SK-N-MC (cell line): Measurements from ENCODE around the gene SLC6A15.
A peak's percentile ranks its signal among the peaks of the same experiment; 100 is the strongest.

Source experiments
- DNase-seq: peaks from one replicate; pipeline ENCODE4 v3.0.0-alpha.2; 2011; ENCODE audit warnings: low read depth, low spot score
- H3K27ac ChIP-seq: fragments of 200-600 bp; sonication (generic); 2 replicates; pipeline ENCODE4 v1.5.1; 2016; ENCODE audit warnings: mixed run types
- H3K36me3 ChIP-seq: fragments of 200-600 bp; sonication (generic); 2 replicates; pipeline ENCODE4 v1.6.1; 2017; ENCODE audit warnings: antibody characterized with exemption, low read length, mixed read lengths; ENCODE audit not compliant: insufficient read depth
- H3K4me3 ChIP-seq: fragments of 200-600 bp; sonication (generic); 2 replicates; pipeline ENCODE4 v1.5.1; 2016
- H3K9ac ChIP-seq: fragments of 200-600 bp; sonication (generic); 2 replicates; pipeline ENCODE4 v1.8.0; 2017; ENCODE audit warnings: mixed run types, mixed read lengths; ENCODE audit not compliant: insufficient read length
- H3K9me3 ChIP-seq: fragments of 200-600 bp; sonication (generic); 2 replicates; pipeline ENCODE4 v1.6.1; 2017; ENCODE audit warnings: low read depth, mild to moderate bottlenecking, antibody characterized with exemption, low read length, moderate library complexity, mixed read lengths
- EZH2 ChIP-seq: fragments of 200-600 bp; sonication (generic); IDR thresholded peaks from one replicate; pipeline ENCODE4 v1.6.1; 2017; ENCODE audit warnings: antibody characterized with exemption
- FOXP2 ChIP-seq: optimal IDR thresholded peaks from 2 replicates; pipeline ENCODE3; 2011; ENCODE audit warnings: mild to moderate bottlenecking, moderate library complexity; ENCODE audit not compliant: insufficient read depth; ENCODE audit errors: extremely low read length, control extremely low read depth
- POLR2AphosphoS5 ChIP-seq: IDR thresholded peaks from 2 replicates; pipeline ENCODE4 v1.6.1; 2012; ENCODE audit warnings: mild to moderate bottlenecking, low read depth, low read length, borderline replicate concordance

Gene SLC6A15

DNA sequence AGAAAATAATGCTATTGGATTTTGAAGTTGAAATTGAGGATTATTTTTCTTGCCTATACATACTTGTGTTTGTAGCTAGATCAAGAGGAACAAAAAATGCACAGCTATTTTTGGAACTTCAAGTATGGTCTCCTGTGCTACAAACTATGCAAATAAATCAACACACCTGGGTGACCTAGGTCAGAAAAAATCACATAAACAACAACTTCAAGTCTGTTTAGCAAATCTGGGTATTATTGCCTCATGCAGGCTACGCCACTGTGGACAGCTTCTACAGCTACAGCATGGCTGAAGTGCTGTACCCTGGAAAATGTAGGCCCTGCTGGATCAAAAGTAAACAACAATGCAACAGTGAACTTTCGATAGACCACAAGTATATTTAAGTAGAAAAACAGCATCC lies 87.5 kb downstream of the SLC6A15 start:
- Histone ChIP-seq H3K9ac (no peak overlapping the region), H3K36me3 (no peaks in the 10 kb centered on the region), H3K27ac (no peak overlapping the region), H3K4me3 (no peak overlapping the region), H3K9me3 (no peaks in the 10 kb centered on the region)
- TF ChIP-seq EZH2, result no peak
- TF ChIP-seq FOXP2, result no peak
- TF ChIP-seq POLR2AphosphoS5, result no peak
- no peak for DNase-seq

DNA sequence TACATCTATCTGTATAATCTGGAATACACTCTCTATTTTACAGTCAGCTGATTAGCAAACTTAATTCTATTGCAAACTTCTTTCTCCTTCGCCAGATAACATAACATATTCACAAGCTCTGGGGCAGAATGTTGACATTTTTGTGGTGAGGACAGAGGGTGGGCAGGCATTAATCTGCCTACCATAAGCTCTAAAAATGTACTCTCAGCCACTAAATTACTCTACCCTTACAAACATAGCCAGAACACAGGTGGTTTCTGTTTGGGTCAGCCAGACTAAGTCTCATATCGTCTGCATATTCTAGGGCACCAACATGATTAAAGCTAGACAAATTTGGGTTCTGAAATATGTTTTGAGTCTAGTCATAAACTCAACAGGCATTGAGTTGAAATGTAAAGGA lies 90.1 kb downstream of the SLC6A15 start:
- TF ChIP-seq POLR2AphosphoS5 (no peak), FOXP2 (no peak), EZH2 (no peak)
- H3K27ac ChIP-seq, result no peak overlapping the region
- no peak overlapping the region for H3K9ac ChIP-seq
- H3K4me3 ChIP-seq, result no peak overlapping the region
- DNase-seq, result no peak
- no peaks in the 10 kb centered on the region for H3K36me3 ChIP-seq
- H3K9me3 ChIP-seq, result no peaks in the 10 kb centered on the region

DNA sequence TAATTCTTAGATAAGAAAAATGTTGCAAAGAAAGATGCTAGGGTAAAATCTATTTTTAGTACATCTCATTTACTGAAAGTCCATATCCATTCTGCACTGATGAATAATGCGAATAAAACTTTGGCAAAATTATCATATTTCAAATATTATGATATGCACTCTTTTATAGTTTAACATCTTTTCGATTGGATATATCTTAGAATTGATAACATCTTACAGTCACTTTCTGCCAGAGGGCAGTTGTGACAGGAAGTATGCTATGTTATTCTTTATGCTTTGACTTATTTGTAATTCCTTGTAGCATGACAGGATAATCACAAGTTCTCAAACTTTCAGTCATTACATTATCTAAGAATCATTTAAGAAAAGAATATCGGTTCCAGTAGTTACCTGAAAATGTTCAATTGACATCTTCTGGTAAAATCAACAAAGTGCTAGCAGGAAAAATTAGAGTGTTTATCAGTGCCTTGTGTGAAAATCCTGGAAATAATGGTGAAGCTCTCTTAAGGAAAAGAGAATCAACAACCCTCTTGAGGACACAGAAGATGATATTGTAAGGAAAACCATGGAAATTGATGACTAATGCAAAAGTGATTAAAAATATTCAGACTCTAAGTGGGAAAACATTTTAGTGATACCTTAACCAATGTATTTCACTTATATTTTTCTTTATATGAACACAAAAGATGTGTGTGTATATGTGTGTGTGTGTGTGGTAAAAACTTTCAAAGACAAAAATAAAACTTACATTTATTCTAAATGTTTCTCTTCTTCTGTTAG lies 95.5 kb downstream of the SLC6A15 start:
- Histone ChIP-seq H3K27ac (no peak overlapping the region), H3K4me3 (no peak overlapping the region), H3K36me3 (no peaks in the 10 kb centered on the region), H3K9ac (no peak overlapping the region), H3K9me3 (no peaks in the 10 kb centered on the region)
- DNase-seq, result no peak
- TF ChIP-seq POLR2AphosphoS5, result no peak
- no peak for TF ChIP-seq FOXP2
- TF ChIP-seq EZH2, result no peak

DNA sequence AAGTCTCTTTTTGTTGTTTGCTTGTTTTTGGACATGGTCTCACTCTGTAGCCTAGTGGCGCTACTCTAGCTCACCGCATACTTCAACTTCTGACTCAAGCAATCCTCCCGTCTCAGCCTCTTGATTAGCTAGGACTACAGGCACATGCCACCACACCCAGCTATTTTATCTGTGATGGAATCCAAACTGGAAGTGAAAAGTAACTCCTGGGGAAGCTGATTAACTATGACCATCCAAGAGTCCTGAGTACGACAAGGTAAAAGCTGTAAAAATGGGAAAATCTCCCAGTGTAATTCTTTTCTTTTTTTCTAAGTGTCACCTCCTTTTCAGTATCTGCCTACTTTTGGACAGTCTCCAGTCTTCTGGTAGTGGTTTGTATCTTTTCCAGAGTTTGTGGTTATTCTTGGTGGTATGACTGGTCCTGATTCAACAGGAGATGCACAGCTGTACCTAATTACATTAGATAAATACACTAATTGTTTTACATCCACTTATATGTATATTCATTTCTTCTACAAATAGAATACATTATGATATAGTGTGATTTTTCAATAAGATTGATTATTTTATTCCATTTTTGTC lies 97.8 kb downstream of the SLC6A15 start:
- Histone ChIP-seq H3K4me3 (no peak overlapping the region), H3K9ac (no peak overlapping the region), H3K9me3 (no peaks in the 10 kb centered on the region), H3K36me3 (no peaks in the 10 kb centered on the region), H3K27ac (no peak overlapping the region)
- TF ChIP-seq FOXP2, result no peak
- TF ChIP-seq POLR2AphosphoS5, result no peak
- DNase-seq, result no peak

DNA sequence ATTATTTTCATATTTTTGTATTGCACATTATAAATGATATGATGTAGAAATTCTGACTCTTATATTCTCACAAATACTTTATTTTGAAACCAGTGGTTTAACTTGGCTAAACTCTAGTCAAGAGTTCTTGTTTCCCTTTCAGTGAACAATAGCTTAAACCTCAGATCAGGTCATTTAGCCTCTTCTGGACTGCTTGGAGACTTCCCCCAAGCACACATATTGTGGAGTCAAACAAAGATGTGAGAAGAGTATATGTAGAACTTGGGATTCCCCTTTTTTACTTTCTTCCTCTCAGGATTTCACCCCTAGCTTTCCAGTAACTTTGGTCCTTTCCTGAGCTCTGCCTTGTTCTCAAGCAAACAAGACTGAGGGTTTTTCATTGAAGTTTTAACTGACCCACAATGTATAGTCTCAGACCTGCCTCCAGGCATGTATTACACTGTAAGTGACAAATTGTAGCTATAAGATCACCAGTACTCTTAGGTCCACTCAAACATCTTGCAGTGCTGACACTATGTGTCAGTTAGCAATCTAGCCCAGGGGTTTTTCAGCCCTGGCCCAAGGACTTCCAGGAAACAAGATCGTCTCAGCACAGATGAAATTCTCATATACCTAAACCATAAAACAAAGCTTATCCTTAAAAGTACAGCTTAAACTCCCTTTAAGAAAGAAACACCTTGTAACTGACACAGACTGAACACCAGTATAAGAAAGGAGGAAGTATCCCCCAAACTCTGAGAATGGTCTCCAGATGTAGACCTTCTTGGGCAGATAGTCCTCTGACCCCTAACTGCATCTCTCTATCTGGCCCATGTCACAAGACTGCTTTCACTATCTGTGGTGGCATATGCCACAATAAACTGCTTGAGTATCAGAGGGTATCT lies 98.6 kb downstream of the SLC6A15 start:
- Histone ChIP-seq H3K36me3 (no peaks in the 10 kb centered on the region), H3K27ac (no peak overlapping the region), H3K9me3 (no peaks in the 10 kb centered on the region), H3K4me3 (no peak overlapping the region), H3K9ac (no peak overlapping the region)
- TF ChIP-seq POLR2AphosphoS5 (no peak), FOXP2 (no peak), EZH2 (no peak)
- no peak for DNase-seq

DNA sequence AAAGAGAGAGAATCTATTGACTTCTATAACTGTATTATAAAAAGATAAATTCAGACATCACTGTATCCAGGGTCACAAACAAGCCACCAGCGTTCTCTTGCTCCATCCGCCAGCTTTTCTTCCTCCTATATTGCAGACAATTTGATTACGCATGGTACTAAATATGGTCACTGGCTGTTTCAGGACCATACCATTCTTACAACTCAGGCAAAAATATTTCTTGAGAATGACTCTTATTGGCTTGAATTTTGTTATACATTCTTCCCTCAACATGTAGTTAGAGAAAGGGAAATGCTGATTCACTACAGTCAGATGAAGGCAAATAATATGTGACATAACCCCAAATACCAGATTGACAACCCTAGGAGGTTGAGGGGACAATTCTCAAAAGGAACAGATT lies 101.3 kb downstream of the SLC6A15 start:
- Histone ChIP-seq H3K9ac (no peak overlapping the region), H3K4me3 (no peak overlapping the region), H3K9me3 (no peaks in the 10 kb centered on the region), H3K27ac (0 out of 2 replicates have a peak overlapping the region, but pooled peaks have one; percentile 16), H3K36me3 (no peaks in the 10 kb centered on the region)
- no peak for DNase-seq
- TF ChIP-seq POLR2AphosphoS5, result no peak
- TF ChIP-seq EZH2, result no peak
- no peak for TF ChIP-seq FOXP2

DNA sequence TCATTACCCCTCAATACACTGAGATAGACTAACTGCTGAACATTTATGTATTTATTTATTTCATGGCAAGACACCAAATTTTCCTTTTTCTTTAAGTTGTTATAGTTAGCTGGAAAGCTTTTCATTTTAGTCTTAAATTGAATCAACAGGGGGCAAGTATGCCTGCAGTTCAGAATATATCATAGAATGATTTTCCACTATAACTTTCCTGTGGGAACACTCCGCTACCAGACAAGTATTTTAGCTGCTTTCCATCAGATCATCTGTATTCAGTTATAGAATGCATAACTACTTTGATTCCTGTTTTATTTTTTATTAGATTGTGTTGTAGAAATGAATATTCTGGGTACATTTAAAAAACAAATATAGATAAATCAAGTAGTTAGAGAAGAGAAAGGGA lies 102.0 kb downstream of the SLC6A15 start:
- no peak overlapping the region for H3K4me3 ChIP-seq
- H3K9me3 ChIP-seq, result no peaks in the 10 kb centered on the region
- no peak for DNase-seq
- H3K36me3 ChIP-seq, result no peaks in the 10 kb centered on the region
- H3K27ac ChIP-seq, result peak overlapping the region; percentile 16; the same call in 1 of the 2 replicates
- TF ChIP-seq FOXP2, result no peak
- no peak for TF ChIP-seq EZH2
- no peak for TF ChIP-seq POLR2AphosphoS5
- no peak overlapping the region for H3K9ac ChIP-seq
